Smooth muscle cell (in vitro differentiated cells): ENCODE data around the gene MFAP3L. TPM values are rescaled to one million over a fixed set of nuclear protein-coding genes. Genes with fewer than 3 reads are reported as not detected.

ENCODE experiments used
- DNase-seq: peaks from one replicate; lab custom pipeline; 2025; ENCODE audit not compliant: unreplicated experiment; lab: John Stamatoyannopoulos, UW
- H2AFZ ChIP-seq: fragments of 200-600 bp; sonication (generic); 2 replicates; pipeline ENCODE4 v1.6.0; 2016; ENCODE audit warnings: antibody characterized with exemption, low read depth, mild to moderate bottlenecking
- H3F3A ChIP-seq: fragments of 200-600 bp; sonication (generic); 2 replicates; pipeline ENCODE4 v1.6.0; 2017; ENCODE audit warnings: antibody characterized with exemption, low read depth
- H3K27ac ChIP-seq: fragments of 200-600 bp; sonication (generic); 2 replicates; pipeline ENCODE4 v1.5.1; 2016; ENCODE audit warnings: low read depth, mild to moderate bottlenecking
- H3K27me3 ChIP-seq: fragments of 200-600 bp; sonication (generic); 2 replicates; pipeline ENCODE4 v1.6.1; 2016; ENCODE audit warnings: low read depth, mild to moderate bottlenecking
- H3K36me3 ChIP-seq: fragments of 200-600 bp; sonication (generic); 2 replicates; pipeline ENCODE4 v1.5.1; 2016; ENCODE audit warnings: low read depth
- H3K4me1 ChIP-seq: fragments of 200-600 bp; sonication (generic); 2 replicates; pipeline ENCODE4 v1.5.1; 2016; ENCODE audit warnings: low read depth
- H3K4me2 ChIP-seq: fragments of 200-600 bp; sonication (generic); 2 replicates; pipeline ENCODE4 v1.6.0; 2016; ENCODE audit warnings: mild to moderate bottlenecking
- H3K4me3 ChIP-seq: fragments of 200-600 bp; sonication (generic); 2 replicates; pipeline ENCODE4 v1.5.1; 2016; ENCODE audit warnings: mild to moderate bottlenecking
- H3K79me2 ChIP-seq: fragments of 200-600 bp; sonication (generic); 2 replicates; pipeline ENCODE4 v1.6.0; 2016; ENCODE audit warnings: low read depth, mild to moderate bottlenecking
- H3K9ac ChIP-seq: fragments of 200-600 bp; sonication (generic); 2 replicates; pipeline ENCODE4 v1.6.0; 2016; ENCODE audit warnings: low read depth
- H3K9me3 ChIP-seq: fragments of 200-600 bp; sonication (generic); replicated peaks from 2 replicates; pipeline ENCODE4 v1.5.1; 2016; ENCODE audit warnings: low read depth
- H4K20me1 ChIP-seq: fragments of 200-600 bp; sonication (generic); 2 replicates; pipeline ENCODE4 v1.6.0; 2016; ENCODE audit warnings: low read depth
- WGBS: methylation state at CpG from one replicate; pipeline ENCODE4 v1.1.7; 2016; ENCODE audit warnings: low lambda C conversion rate; 5-methylcytosine and 5-hydroxymethylcytosine counted together
- polyA plus RNA-seq: library from polyadenylated mRNA; unstranded; fragments of >200 nt; fragmentation: Nextera tagmentation; extraction: Ambion mirVana; gene quantifications from 2 replicates; pipeline ENCODE4 v1.2.1, GENCODE V29; 2016
- total RNA-seq: library from RNA; depleted of rRNA; stranded (reverse); fragments of >200 nt; gene quantifications from 2 replicates; pipeline ENCODE4 v1.2.3, GENCODE V29; 2014
- TF ChIP-seq, protein P1 (sequence below): fragments of 200-600 bp; sonication (generic); IDR thresholded peaks from 2 replicates; pipeline ENCODE4 v1.5.1; 2017; ENCODE audit warnings: borderline replicate concordance, mild to moderate bottlenecking, antibody characterized with exemption; ENCODE audit not compliant: insufficient read depth, poor library complexity, severe bottlenecking

The MFAP3L gene
- total and polyA plus RNA-seq, 2 experiments from 2014 or later: 2.0 to 27.4 TPM

DNA sequence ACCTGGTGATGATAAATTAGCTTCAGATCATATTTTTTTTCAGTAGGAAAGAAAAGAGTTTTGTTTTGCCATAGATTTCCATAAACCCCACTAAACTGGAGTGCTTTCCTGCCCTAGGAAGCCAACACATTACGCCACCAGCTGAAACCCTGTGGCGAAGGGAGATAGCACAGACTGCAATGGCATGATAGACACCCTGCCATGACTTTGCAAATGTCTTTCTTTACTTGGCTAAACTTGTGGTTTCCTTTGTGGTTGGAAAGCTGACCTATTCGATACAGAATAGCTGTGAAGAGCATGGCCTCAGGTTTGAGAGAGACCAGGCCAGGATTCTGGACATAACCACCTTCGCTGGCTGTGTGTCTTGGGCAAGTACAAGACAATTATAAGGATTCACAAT lies 19.1 kb downstream of the MFAP3L start:
- Histone ChIP-seq H3K36me3 (no peaks in the 10 kb centered on the region), H3K27me3 (no peaks in the 10 kb centered on the region), H4K20me1 (peaks cover 3% of the 10 kb centered on the region), H3F3A (no peaks in the 10 kb centered on the region), H3K79me2 (no peaks in the 10 kb centered on the region), H3K9me3 (no peaks in the 10 kb centered on the region), H3K4me1 (peaks cover 39% of the 10 kb centered on the region), H3K9ac (no peak overlapping the region), H3K4me3 (no peak overlapping the region), H2AFZ (no peak overlapping the region), H3K4me2 (no peak overlapping the region), H3K27ac (no peak overlapping the region)
- 66% methylated on average over 4 of the region's 4 CpGs for WGBS
- DNase-seq: no peak
- TF ChIP-seq, protein P1, sequence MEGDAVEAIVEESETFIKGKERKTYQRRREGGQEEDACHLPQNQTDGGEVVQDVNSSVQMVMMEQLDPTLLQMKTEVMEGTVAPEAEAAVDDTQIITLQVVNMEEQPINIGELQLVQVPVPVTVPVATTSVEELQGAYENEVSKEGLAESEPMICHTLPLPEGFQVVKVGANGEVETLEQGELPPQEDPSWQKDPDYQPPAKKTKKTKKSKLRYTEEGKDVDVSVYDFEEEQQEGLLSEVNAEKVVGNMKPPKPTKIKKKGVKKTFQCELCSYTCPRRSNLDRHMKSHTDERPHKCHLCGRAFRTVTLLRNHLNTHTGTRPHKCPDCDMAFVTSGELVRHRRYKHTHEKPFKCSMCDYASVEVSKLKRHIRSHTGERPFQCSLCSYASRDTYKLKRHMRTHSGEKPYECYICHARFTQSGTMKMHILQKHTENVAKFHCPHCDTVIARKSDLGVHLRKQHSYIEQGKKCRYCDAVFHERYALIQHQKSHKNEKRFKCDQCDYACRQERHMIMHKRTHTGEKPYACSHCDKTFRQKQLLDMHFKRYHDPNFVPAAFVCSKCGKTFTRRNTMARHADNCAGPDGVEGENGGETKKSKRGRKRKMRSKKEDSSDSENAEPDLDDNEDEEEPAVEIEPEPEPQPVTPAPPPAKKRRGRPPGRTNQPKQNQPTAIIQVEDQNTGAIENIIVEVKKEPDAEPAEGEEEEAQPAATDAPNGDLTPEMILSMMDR: no peak

DNA sequence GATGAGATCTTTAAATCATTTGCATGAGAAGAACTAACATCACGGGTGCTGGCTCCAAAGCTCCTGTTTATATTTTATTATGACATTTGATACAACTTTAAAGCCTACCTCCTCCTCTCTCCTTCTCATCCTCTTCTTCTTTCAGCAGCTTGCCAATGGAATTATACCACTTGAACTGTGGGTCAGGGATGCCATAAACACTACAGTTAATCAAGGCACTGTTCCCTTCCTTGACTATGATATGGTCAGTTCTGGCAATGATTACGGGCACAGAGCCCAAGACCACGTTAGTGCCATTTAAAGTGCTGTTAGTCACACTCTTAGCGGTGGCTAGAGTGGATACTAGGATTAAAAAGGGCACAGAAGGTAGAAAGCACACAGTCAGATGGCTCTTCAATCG lies 20.7 kb downstream of the MFAP3L start:
- Histone ChIP-seq H2AFZ (no peak overlapping the region), H3K36me3 (no peaks in the 10 kb centered on the region), H3K4me2 (no peak overlapping the region), H3K4me3 (no peak overlapping the region), H3K27me3 (no peaks in the 10 kb centered on the region), H3K27ac (no peak overlapping the region), H4K20me1 (peaks cover 3% of the 10 kb centered on the region), H3K9ac (no peak overlapping the region), H3K79me2 (no peaks in the 10 kb centered on the region), H3K4me1 (peaks cover 48% of the 10 kb centered on the region), H3K9me3 (no peaks in the 10 kb centered on the region), H3F3A (no peaks in the 10 kb centered on the region)
- no peak for DNase-seq
- 93% methylated on average over 5 of the region's 5 CpGs for WGBS
- TF ChIP-seq, protein P1: no peak

DNA sequence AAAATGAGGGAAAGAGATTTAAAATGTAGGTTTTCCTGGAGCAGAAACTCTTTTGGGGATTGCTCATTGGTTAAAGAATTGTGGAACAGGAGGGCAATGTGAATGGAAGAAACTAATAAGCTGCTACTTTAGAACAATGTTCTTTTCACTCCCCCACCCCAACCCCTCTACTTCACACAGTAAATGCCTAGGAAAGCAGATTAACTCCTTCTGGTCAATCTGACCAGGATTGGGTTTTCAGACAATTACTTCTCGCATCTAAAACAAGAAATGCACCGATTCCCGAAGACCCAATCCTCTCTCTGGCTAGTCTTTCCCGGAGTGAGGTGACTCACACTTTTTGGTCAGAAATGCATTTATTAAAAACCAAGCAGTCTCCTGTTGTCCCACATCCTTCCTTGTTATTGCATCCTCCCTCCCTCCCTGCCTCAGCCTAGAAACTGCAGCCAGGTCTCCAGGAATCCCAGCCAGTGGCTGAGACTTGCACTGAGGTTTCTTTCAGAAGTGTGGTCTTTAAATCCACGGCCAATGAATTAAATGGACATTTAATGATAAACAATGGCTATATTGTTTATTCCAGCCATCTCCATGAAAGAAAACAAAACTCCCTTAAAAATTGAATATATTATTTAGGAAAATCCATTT lies 21.4 kb downstream of the MFAP3L start:
- Histone ChIP-seq H3K4me3 (no peak overlapping the region), H3K4me1 (peaks cover 47% of the 10 kb centered on the region), H3K4me2 (no peak overlapping the region), H3K27ac (no peak overlapping the region), H2AFZ (no peak overlapping the region), H3K79me2 (no peaks in the 10 kb centered on the region), H3F3A (no peaks in the 10 kb centered on the region), H3K36me3 (no peaks in the 10 kb centered on the region), H3K9ac (no peak overlapping the region), H3K9me3 (no peaks in the 10 kb centered on the region), H4K20me1 (peaks cover 3% of the 10 kb centered on the region), H3K27me3 (no peaks in the 10 kb centered on the region)
- no peak for DNase-seq
- TF ChIP-seq, protein P1: no peak
- 72% methylated on average over 5 of the region's 5 CpGs for WGBS
